NAMALWA (cell line): ENCODE data around the gene COQ10B.
"Not testable (repeated sequence)": the region's sequence is repeated elsewhere in the genome, so short reads cannot be mapped to it uniquely, and the experiment has no call there.

Experiments
- DNase-seq: peaks from one replicate; pipeline ENCODE4 v3.0.0-alpha.2; 2015; ENCODE audit warnings: low spot score

Gene COQ10B

GRCh38 chr2:197450935-197451358, 2.4 kb upstream of the COQ10B start:
- DNase-seq, result peak; percentile 35

GRCh38 chr2:197452754-197453122, 614 bp upstream of the COQ10B start:
- no peak for DNase-seq

- no peak for DNase-seq
These were observed 604 bp downstream of the COQ10B start for GRCh38 chr2:197453914-197454398.

- DNase-seq, result no peak
These were observed 1.6 kb downstream of the COQ10B start for GRCh38 chr2:197454923-197455322.

GRCh38 chr2:197455428-197455827, 2.1 kb downstream of the COQ10B start:
- DNase-seq, result no peak

- DNase-seq, result no peak
These were observed 7.3 kb downstream of the COQ10B start for GRCh38 chr2:197460649-197461048.

- no peak for DNase-seq
These were observed 7.7 kb downstream of the COQ10B start for GRCh38 chr2:197461057-197461456.

- no peak for DNase-seq
These were observed 10.8 kb downstream of the COQ10B start for GRCh38 chr2:197464175-197464574.

- DNase-seq, result no peak
These were observed 18.8 kb downstream of the COQ10B start for GRCh38 chr2:197472166-197472565.

- no peak for DNase-seq
These were observed 24.4 kb downstream of the COQ10B start for GRCh38 chr2:197477797-197478196.

GRCh38 chr2:197480165-197481036, 27.0 kb downstream of the COQ10B start:
- no peak for DNase-seq

- not testable (repeated sequence) for DNase-seq
These were observed 30.9 kb downstream of the COQ10B start for GRCh38 chr2:197484248-197484647.

- no peak for DNase-seq
These were observed 32.8 kb downstream of the COQ10B start for GRCh38 chr2:197486175-197486574.

- DNase-seq, result no peak
These were observed 34.0 kb downstream of the COQ10B start for GRCh38 chr2:197487385-197487784.

GRCh38 chr2:197495433-197496134, 42.2 kb downstream of the COQ10B start:
- no peak for DNase-seq

- DNase-seq, result no peak
These were observed 43.3 kb downstream of the COQ10B start for GRCh38 chr2:197496695-197497094.

- DNase-seq, result no peak
These were observed 44.0 kb downstream of the COQ10B start for GRCh38 chr2:197497326-197497725.

- DNase-seq, result no peak
These were observed 45.0 kb downstream of the COQ10B start for GRCh38 chr2:197498235-197498936.

GRCh38 chr2:197498937-197499593, 45.7 kb downstream of the COQ10B start:
- peak; percentile 64 for DNase-seq

GRCh38 chr2:197499594-197500502, 46.5 kb downstream of the COQ10B start, which contains the start of the genes HSPD1 and HSPE1:
Gene HSPD1, minus strand, starts transcription at chr2:197499840. Its CDS starts 992 bp downstream, at chr2:197498848.
Gene HSPE1, plus strand, starts transcription at chr2:197500379. Its CDS starts 58 bp downstream, at chr2:197500437.
- peak; percentile 99 for DNase-seq
